HL-60 (cell line): ENCODE measurements around the gene OR6N1.

ENCODE experiments used
- DNase-seq, 2 experiments: peaks; one replicate each; pipeline ENCODE4 v3.0.0-alpha.2; 2010 to 2020; ENCODE audit warnings: low read depth in 1 of 2, low spot score in 1 of 2
- H3K27ac ChIP-seq: fragments of 250-450 bp; sonication (Bioruptor Pico); replicated peaks from 2 replicates; pipeline ENCODE4 v1.5.1; 2020; ENCODE audit warnings: mild to moderate bottlenecking, moderate library complexity
- H3K27me3 ChIP-seq: fragments of 250-450 bp; sonication (Bioruptor Pico); 2 replicates; pipeline ENCODE4 v1.5.1; 2021; ENCODE audit warnings: mild to moderate bottlenecking, moderate library complexity; ENCODE audit not compliant: insufficient read depth, poor library complexity, severe bottlenecking
- H3K4me3 ChIP-seq: replicated peaks from 2 replicates; pipeline ENCODE4 v1.5.1; 2011; ENCODE audit warnings: mild to moderate bottlenecking, control low read depth, low read length; ENCODE audit not compliant: insufficient read depth
- GABPA ChIP-seq: IDR thresholded peaks from 2 replicates; pipeline ENCODE4 v1.6.1; 2012; ENCODE audit warnings: low read depth
- POLR2AphosphoS5 ChIP-seq: IDR thresholded peaks from 2 replicates; pipeline ENCODE4 v1.6.1; 2012; ENCODE audit warnings: low read depth
- SPI1 ChIP-seq: IDR thresholded peaks from 2 replicates; pipeline ENCODE4 v1.6.1; 2012; ENCODE audit warnings: low read depth, mild to moderate bottlenecking, borderline replicate concordance
- TF ChIP-seq, protein P1 (sequence below): IDR thresholded peaks from 2 replicates; pipeline ENCODE4 v1.6.1; 2012; ENCODE audit warnings: low read depth; ENCODE audit not compliant: insufficient replicate concordance
- TF ChIP-seq, protein P2 (sequence below): IDR thresholded peaks from one replicate; pipeline ENCODE4 v1.5.1; 2011; ENCODE audit warnings: low read length, control low read depth, inconsistent platforms; ENCODE audit not compliant: insufficient read depth

OR6N1 gene

DNA sequence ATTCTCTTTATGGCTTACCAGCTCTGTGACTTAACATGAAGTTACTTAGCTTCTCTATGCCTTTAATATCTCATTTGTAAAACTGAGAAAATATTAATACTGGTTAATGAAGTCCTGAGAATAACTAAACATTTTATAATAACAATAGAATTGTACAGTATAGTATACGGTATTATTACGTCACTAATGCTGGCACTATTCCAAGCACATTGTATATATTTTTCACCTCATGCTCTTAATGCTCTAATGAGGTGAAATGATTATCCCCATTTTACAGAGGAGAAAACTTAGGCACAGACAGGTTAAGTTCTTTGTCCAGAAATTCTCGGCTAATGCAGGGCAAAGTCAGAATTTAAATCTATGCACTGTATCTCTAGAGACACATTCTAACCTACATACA, 52.3 kb downstream of the OR6N1 start:
- Histone ChIP-seq H3K4me3 (no peak overlapping the region), H3K27me3 (no peaks in the 10 kb centered on the region), H3K27ac (no peak overlapping the region)
- TF ChIP-seq GABPA (no peak), POLR2AphosphoS5 (no peak), SPI1 (no peak)
- TF ChIP-seq, protein P1, sequence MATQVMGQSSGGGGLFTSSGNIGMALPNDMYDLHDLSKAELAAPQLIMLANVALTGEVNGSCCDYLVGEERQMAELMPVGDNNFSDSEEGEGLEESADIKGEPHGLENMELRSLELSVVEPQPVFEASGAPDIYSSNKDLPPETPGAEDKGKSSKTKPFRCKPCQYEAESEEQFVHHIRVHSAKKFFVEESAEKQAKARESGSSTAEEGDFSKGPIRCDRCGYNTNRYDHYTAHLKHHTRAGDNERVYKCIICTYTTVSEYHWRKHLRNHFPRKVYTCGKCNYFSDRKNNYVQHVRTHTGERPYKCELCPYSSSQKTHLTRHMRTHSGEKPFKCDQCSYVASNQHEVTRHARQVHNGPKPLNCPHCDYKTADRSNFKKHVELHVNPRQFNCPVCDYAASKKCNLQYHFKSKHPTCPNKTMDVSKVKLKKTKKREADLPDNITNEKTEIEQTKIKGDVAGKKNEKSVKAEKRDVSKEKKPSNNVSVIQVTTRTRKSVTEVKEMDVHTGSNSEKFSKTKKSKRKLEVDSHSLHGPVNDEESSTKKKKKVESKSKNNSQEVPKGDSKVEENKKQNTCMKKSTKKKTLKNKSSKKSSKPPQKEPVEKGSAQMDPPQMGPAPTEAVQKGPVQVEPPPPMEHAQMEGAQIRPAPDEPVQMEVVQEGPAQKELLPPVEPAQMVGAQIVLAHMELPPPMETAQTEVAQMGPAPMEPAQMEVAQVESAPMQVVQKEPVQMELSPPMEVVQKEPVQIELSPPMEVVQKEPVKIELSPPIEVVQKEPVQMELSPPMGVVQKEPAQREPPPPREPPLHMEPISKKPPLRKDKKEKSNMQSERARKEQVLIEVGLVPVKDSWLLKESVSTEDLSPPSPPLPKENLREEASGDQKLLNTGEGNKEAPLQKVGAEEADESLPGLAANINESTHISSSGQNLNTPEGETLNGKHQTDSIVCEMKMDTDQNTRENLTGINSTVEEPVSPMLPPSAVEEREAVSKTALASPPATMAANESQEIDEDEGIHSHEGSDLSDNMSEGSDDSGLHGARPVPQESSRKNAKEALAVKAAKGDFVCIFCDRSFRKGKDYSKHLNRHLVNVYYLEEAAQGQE = no peak
- TF ChIP-seq, protein P2, sequence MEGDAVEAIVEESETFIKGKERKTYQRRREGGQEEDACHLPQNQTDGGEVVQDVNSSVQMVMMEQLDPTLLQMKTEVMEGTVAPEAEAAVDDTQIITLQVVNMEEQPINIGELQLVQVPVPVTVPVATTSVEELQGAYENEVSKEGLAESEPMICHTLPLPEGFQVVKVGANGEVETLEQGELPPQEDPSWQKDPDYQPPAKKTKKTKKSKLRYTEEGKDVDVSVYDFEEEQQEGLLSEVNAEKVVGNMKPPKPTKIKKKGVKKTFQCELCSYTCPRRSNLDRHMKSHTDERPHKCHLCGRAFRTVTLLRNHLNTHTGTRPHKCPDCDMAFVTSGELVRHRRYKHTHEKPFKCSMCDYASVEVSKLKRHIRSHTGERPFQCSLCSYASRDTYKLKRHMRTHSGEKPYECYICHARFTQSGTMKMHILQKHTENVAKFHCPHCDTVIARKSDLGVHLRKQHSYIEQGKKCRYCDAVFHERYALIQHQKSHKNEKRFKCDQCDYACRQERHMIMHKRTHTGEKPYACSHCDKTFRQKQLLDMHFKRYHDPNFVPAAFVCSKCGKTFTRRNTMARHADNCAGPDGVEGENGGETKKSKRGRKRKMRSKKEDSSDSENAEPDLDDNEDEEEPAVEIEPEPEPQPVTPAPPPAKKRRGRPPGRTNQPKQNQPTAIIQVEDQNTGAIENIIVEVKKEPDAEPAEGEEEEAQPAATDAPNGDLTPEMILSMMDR = no peak
- no peak for DNase-seq

DNA sequence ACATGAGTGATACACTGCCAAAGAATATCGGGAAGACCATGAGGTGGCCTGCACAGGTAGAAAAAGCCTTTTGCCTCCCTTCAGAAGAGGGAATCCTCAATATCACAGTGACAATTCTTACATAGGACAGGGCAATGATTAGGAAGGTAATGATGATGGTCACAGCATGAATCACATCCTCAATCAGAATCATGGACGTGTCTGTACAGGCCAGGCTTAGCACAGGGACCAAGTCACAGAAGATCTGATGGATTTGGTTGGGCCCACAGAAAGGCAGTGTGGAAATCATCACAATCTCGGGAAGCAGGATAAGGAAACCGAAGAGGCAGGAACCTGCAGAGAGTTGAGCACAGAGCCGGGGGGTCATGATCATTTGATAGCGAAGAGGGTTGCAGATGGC, 54.7 kb downstream of the OR6N1 start:
- TF ChIP-seq, protein P1 = no peak
- TF ChIP-seq SPI1 = no peak
- TF ChIP-seq, protein P2 = no peak
- TF ChIP-seq GABPA = no peak
- TF ChIP-seq POLR2AphosphoS5 = no peak
- Histone ChIP-seq H3K4me3 (no peak overlapping the region), H3K27ac (no peak overlapping the region), H3K27me3 (no peaks in the 10 kb centered on the region)
- DNase-seq = no peak

DNA sequence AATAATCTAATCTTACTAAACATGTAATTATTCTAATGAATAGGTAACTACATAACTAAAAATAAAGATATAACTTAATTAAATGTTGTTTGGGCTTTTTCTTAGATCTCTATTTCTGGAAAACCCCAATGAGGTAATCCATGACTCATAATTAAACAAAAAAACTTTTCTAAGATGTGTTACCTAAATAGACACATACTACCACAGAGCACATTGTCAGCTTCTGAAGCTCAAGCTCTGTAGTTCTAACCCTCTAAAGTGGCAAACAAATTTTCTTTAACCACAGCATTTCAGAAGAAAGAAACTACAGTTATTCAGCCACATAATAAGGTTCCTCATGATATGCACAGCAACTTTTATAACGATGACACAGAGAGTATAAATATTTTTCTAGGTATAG, 55.7 kb downstream of the OR6N1 start:
- H3K4me3 ChIP-seq = no peak overlapping the region
- H3K27ac ChIP-seq = no peak overlapping the region
- TF ChIP-seq, protein P2 = no peak
- no peak for TF ChIP-seq SPI1
- TF ChIP-seq, protein P1 = no peak
- TF ChIP-seq POLR2AphosphoS5 = no peak
- no peak for TF ChIP-seq GABPA
- H3K27me3 ChIP-seq = no peaks in the 10 kb centered on the region
- no peak for DNase-seq
